ENCODE results near the gene ROM1. TPM values are rescaled to one million over a fixed set of nuclear protein-coding genes. Genes with fewer than 3 reads are reported as not detected.

ROM1 gene
- total RNA-seq, 1 donor from 2014 or later: 2.4 TPM

DNA sequence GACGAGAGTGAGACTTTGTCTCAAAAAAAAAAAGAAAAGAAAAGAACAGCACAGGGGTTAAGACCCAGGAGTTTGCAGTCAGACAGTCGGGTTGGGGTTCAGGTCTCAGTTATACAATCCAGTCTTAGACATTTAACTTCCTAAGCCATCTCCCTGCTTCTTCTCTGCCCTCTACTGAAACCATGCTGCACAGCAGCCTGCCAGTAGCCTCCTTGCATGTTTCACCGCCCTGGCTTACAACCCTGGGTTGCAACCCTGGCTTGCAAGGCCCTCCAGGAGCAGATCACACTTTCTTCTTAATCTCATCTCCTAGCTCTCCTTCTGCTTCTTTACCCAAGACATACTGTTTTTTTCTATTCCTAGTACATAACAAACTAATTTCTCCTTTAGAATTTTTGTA lies 14.7 kb downstream of the ROM1 start:
- Mint-ChIP-seq H3K27me3 (ENCODE audit: low read depth) (no peaks in the 10 kb centered on the region), H3K4me1 (ENCODE audit: low read depth) (no peaks in the 10 kb centered on the region), H3K9me3 (ENCODE audit: low read depth) (no peaks in the 10 kb centered on the region), H3K36me3 (ENCODE audit: low read depth) (peaks cover 50% of the 10 kb centered on the region), H3K27ac (ENCODE audit: unreplicated experiment) (no peak overlapping the region), H3K4me3 (ENCODE audit: unreplicated experiment) (no peak overlapping the region)
- DNase-seq (ENCODE audit: low spot score): no peak
- peak; percentile 27 for TF ChIP-seq CTCF (IDR thresholded peaks at IDR 0.05)

GRCh38 chr11:62632492-62632891 lies 19.4 kb downstream of the ROM1 start:
- DNase-seq (ENCODE audit: low spot score): no peak
- Mint-ChIP-seq H3K4me3 (ENCODE audit: unreplicated experiment) (no peak overlapping the region), H3K9me3 (ENCODE audit: low read depth) (no peaks in the 10 kb centered on the region), H3K36me3 (ENCODE audit: low read depth) (peaks cover 49% of the 10 kb centered on the region), H3K4me1 (ENCODE audit: low read depth) (no peaks in the 10 kb centered on the region), H3K27me3 (ENCODE audit: low read depth) (no peaks in the 10 kb centered on the region), H3K27ac (ENCODE audit: unreplicated experiment) (peak overlapping the region; percentile 47)
- TF ChIP-seq CTCF (IDR thresholded peaks at IDR 0.05): no peak

- peaks cover 21% of the 10 kb centered on the region for H3K4me1 Mint-ChIP-seq (ENCODE audit: low read depth)
- no peak for DNase-seq (ENCODE audit: low spot score)
- TF ChIP-seq CTCF (IDR thresholded peaks at IDR 0.05): no peak
Measured at GRCh38 chr11:62644220-62644619, 31.2 kb downstream of the ROM1 start.

GRCh38 chr11:62645671-62645945 lies 32.6 kb downstream of the ROM1 start:
- Mint-ChIP-seq H3K36me3 (ENCODE audit: low read depth) (peaks cover 5% of the 10 kb centered on the region), H3K27ac (ENCODE audit: unreplicated experiment) (peak overlapping the region; percentile 95), H3K4me1 (ENCODE audit: low read depth) (peaks cover 16% of the 10 kb centered on the region), H3K9me3 (ENCODE audit: low read depth) (no peaks in the 10 kb centered on the region), H3K4me3 (ENCODE audit: unreplicated experiment) (peak overlapping the region; percentile 98), H3K27me3 (ENCODE audit: low read depth) (no peaks in the 10 kb centered on the region)
- no peak for DNase-seq (ENCODE audit: low spot score)
- no peak for TF ChIP-seq CTCF (IDR thresholded peaks at IDR 0.05)

More at GRCh38 chr11:62644220-62644619, 31.2 kb downstream of the ROM1 start:
- H3K4me3 Mint-ChIP-seq (ENCODE audit: unreplicated experiment): no peak overlapping the region
- H3K36me3 Mint-ChIP-seq (ENCODE audit: low read depth): peaks cover 7% of the 10 kb centered on the region
- no peaks in the 10 kb centered on the region for H3K27me3 Mint-ChIP-seq (ENCODE audit: low read depth)
- H3K27ac Mint-ChIP-seq (ENCODE audit: unreplicated experiment): peak overlapping the region; percentile 49
- no peaks in the 10 kb centered on the region for H3K9me3 Mint-ChIP-seq (ENCODE audit: low read depth)

DNA sequence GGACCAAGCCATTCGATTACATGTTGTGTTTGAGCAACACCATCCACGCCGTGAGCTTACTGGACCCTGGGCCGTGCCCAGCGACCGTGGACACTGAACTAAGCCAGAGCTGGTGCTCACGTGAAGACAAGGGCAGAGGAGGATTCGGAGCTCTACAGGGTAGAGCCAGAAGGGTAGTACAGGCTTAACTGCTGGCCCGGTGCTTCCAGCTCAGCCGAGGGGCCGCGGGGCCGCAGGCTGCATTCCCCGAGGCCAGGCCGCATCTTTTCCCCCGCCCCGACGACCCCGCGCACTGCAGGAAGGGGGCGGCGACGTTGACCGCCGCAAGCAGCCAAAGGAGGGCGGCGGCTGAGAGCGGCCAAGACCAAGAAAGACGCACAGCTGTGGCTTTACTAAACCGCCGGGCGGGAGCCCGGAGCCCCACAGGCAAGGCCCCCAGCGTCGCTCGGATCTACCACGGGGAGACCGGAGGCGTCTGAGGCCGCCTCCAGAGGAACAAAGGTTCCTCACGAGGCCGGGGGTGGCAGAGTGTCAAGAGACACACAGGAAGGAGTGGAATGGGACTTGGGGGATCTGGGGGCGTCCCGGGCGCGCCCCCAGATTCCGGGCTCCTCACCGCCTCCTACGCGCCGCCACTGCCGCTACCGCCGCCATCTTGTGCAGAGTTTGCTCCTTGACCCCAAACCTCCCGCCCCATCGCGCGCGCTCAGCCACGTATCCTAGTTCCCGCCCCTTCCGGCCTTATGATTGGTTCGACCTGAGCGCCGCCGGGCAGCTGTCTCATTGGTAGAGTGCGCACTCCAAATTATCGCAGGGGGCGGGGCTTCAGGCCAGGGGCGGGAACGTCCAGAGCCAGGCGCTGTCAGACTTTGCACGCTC lies 33.1 kb downstream of the ROM1 start, which contains the start of gene GANAB:
TSS of gene GANAB (minus strand) at position 668 of the 879 bp plus-strand sequence. CDS start at position 654, 14 bp downstream.
- peak; percentile 29 for TF ChIP-seq CTCF (IDR thresholded peaks at IDR 0.05)
- H3K27me3 Mint-ChIP-seq (ENCODE audit: low read depth): no peaks in the 10 kb centered on the region
- DNase-seq (ENCODE audit: low spot score): peak; percentile 100
- H3K4me1 Mint-ChIP-seq (ENCODE audit: low read depth): peaks cover 16% of the 10 kb centered on the region
- peaks cover 5% of the 10 kb centered on the region for H3K36me3 Mint-ChIP-seq (ENCODE audit: low read depth)
- peak within 1 kb of the TSS; percentile 95 for H3K27ac Mint-ChIP-seq (ENCODE audit: unreplicated experiment)
- H3K9me3 Mint-ChIP-seq (ENCODE audit: low read depth): no peaks in the 10 kb centered on the region
- H3K4me3 Mint-ChIP-seq (ENCODE audit: unreplicated experiment): peak within 1 kb of the TSS; percentile 98
